Osteoblast (primary cell): ENCODE results near the gene TCEAL6. TPM values are rescaled to one million over a fixed set of nuclear protein-coding genes. Genes with fewer than 3 reads are reported as not detected.
A peak's percentile ranks its signal among the peaks of the same experiment; 100 is the strongest.
"Not testable (repeated sequence)": the region's sequence is repeated elsewhere in the genome, so short reads cannot be mapped to it uniquely, and the experiment has no call there.

ENCODE experiments used
- DNase-seq: peaks from one replicate; pipeline ENCODE4 v3.0.0; 2011; ENCODE audit warnings: low spot score, mixed read lengths; ENCODE audit not compliant: insufficient read length; ENCODE audit errors: missing footprints
- H2AFZ ChIP-seq: 2 replicates; pipeline ENCODE4 v1.6.0; 2011; ENCODE audit warnings: mild to moderate bottlenecking, low read length
- H3K27ac ChIP-seq: 2 replicates; pipeline ENCODE4 v1.5.1; 2011; ENCODE audit warnings: mild to moderate bottlenecking, low read depth, low read length, moderate library complexity
- H3K27me3 ChIP-seq: 2 replicates; pipeline ENCODE4 v1.6.0; 2012; ENCODE audit warnings: mild to moderate bottlenecking, control low read depth, inconsistent platforms, low read length, moderate library complexity; ENCODE audit not compliant: insufficient read depth
- H3K36me3 ChIP-seq: 2 replicates; pipeline ENCODE4 v1.5.1; 2011; ENCODE audit warnings: mild to moderate bottlenecking, low read length, control low read depth, moderate library complexity; ENCODE audit not compliant: insufficient read depth
- H3K4me1 ChIP-seq: 2 replicates; pipeline ENCODE4 v1.5.1; 2011; ENCODE audit warnings: mild to moderate bottlenecking, low read length, control low read depth, moderate library complexity; ENCODE audit not compliant: insufficient read depth
- H3K4me2 ChIP-seq: 2 replicates; pipeline ENCODE4 v1.6.0; 2011; ENCODE audit warnings: mild to moderate bottlenecking, low read length; ENCODE audit not compliant: insufficient read depth
- H3K4me3 ChIP-seq: fragments of 200-600 bp; sonication (generic); 3 replicates; pipeline ENCODE4 v1.5.1; 2012; ENCODE audit warnings: mild to moderate bottlenecking, low read length, inconsistent platforms; ENCODE audit not compliant: insufficient read depth
- H3K79me2 ChIP-seq: 2 replicates; pipeline ENCODE4 v1.6.0; 2012; ENCODE audit warnings: mild to moderate bottlenecking, low read length, control low read depth, inconsistent platforms; ENCODE audit not compliant: insufficient read depth
- H3K9me3 ChIP-seq: 2 replicates; pipeline ENCODE4 v1.5.1; 2011; ENCODE audit warnings: low read depth, low read length, control low read depth
- H4K20me1 ChIP-seq: 2 replicates; pipeline ENCODE4 v1.6.0; 2012; ENCODE audit warnings: mild to moderate bottlenecking, low read length, control low read depth; ENCODE audit not compliant: insufficient read depth
- CTCF ChIP-seq: IDR thresholded peaks from 2 replicates; pipeline ENCODE4 v1.5.1; 2011; ENCODE audit warnings: mild to moderate bottlenecking, low read depth, low read length, moderate library complexity; ENCODE audit errors: extremely low read depth
- total RNA-seq: library from RNA; depleted of rRNA; stranded (reverse); fragments of >200 nt; gene quantifications from 2 replicates; pipeline ENCODE4 v1.2.3, GENCODE V29; 2012

Gene TCEAL6
- not detected in 2 replicates for total RNA-seq

GRCh38 chrX:102142274-102142673, at the start of gene TCEAL6:
TCEAL6 (minus strand) TSS chrX:102142481.
- not testable (repeated sequence) for H2AFZ ChIP-seq, H3K27me3 ChIP-seq, H3K79me2 ChIP-seq, H3K4me1 ChIP-seq, H3K4me3 ChIP-seq, H4K20me1 ChIP-seq, H3K9me3 ChIP-seq, H3K4me2 ChIP-seq, H3K36me3 ChIP-seq, DNase-seq, H3K27ac ChIP-seq

GRCh38 chrX:102185967-102186720, 43.9 kb upstream of the TCEAL6 start:
- H3K4me2 ChIP-seq, result no peak overlapping the region
- no peak overlapping the region for H3K27ac ChIP-seq
- no peaks in the 10 kb centered on the region for H3K4me1 ChIP-seq
- no peaks in the 10 kb centered on the region for H3K79me2 ChIP-seq
- no peak for DNase-seq
- H2AFZ ChIP-seq, result no peak overlapping the region
- H3K27me3 ChIP-seq, result no peaks in the 10 kb centered on the region
- no peaks in the 10 kb centered on the region for H3K9me3 ChIP-seq
- no peaks in the 10 kb centered on the region for H3K36me3 ChIP-seq
- no peaks in the 10 kb centered on the region for H4K20me1 ChIP-seq
- H3K4me3 ChIP-seq, result no peak overlapping the region
- no peak for TF ChIP-seq CTCF

GRCh38 chrX:102155806-102156179, 13.5 kb upstream of the TCEAL6 start, which contains the start of gene BEX5:
BEX5 (minus strand) TSS chrX:102155977; CDS start chrX:102154265, 1,712 bp downstream.
- Histone ChIP-seq H4K20me1 (no peaks in the 10 kb centered on the region), H3K4me2 (peak within 1 kb of the TSS; percentile 60), H3K27ac (no peak within 1 kb of the TSS), H3K4me1 (no peaks in the 10 kb centered on the region), H3K36me3 (no peaks in the 10 kb centered on the region), H2AFZ (peak within 1 kb of the TSS; percentile 51), H3K9me3 (no peaks in the 10 kb centered on the region), H3K27me3 (peaks cover 4% of the 10 kb centered on the region), H3K79me2 (no peaks in the 10 kb centered on the region), H3K4me3 (peak within 1 kb of the TSS; percentile 43)
- no peak for TF ChIP-seq CTCF
- DNase-seq, result no peak

GRCh38 chrX:102154900-102155805, 12.9 kb upstream of the TCEAL6 start:
- Histone ChIP-seq H3K4me1 (no peaks in the 10 kb centered on the region), H3K27ac (no peak overlapping the region), H3K4me2 (peak overlapping the region; percentile 60), H3K36me3 (no peaks in the 10 kb centered on the region), H2AFZ (peak overlapping the region; percentile 51), H3K9me3 (no peaks in the 10 kb centered on the region), H3K79me2 (no peaks in the 10 kb centered on the region), H4K20me1 (no peaks in the 10 kb centered on the region), H3K27me3 (peaks cover 4% of the 10 kb centered on the region), H3K4me3 (peak overlapping the region; percentile 43)
- no peak for DNase-seq
- no peak for TF ChIP-seq CTCF
